ENCODE data around the gene MAP7D3. TPM values are rescaled to one million over a fixed set of nuclear protein-coding genes. Genes with fewer than 3 reads are reported as not detected.
"Not testable (repeated sequence)": the region's sequence is repeated elsewhere in the genome, so short reads cannot be mapped to it uniquely, and the experiment has no call there.

The MAP7D3 gene
- total RNA-seq, 1 experiment from 2014 or later: 34.7 TPM

- no peak for DNase-seq (ENCODE audit: low read depth)
Observed at GRCh38 chrX:136183917-136184316, 67.3 kb downstream of the MAP7D3 start.

- no peak for DNase-seq (ENCODE audit: low read depth)
Observed at GRCh38 chrX:136183172-136183571, 68.0 kb downstream of the MAP7D3 start.

DNA sequence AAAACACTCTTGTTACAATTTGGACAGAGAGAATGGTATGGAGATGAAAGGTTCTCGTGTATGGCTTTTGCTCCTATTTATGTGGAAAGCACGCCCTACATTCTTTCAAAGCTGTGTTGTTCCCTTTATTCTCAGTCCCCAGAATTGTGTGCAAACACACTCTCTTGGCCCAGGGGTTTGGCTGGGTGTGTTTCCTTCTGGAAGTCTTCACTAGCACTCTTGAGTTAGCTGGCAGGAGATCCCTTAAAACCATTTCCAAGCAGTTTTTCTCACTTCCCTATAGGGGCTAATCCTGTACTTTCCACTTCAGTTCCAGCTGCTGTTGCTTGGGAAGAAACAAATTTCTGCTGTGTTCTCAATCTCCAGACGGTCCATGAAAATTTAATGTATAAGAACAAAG lies 68.8 kb downstream of the MAP7D3 start:
- DNase-seq (ENCODE audit: low read depth): no peak

DNA sequence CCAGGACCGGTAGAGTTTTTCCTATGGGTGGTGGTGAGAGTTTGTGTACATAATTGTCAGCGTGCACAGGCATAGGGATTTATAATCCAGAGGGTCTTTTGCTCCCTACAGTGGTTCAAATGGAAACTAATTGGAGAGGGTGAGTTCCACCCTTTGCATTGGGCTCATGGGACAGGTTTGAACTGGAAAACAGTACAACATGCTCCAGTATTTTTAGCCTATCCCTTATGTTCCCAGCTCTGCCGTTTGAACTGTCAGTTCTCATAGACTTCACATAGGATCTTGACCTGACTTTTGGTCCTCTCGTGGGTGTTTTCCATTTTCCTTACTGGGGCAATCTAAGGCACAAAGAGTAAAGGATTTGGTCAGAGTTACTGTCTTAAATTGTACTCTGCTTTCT lies 72.1 kb downstream of the MAP7D3 start:
- DNase-seq (ENCODE audit: low read depth): no peak

DNA sequence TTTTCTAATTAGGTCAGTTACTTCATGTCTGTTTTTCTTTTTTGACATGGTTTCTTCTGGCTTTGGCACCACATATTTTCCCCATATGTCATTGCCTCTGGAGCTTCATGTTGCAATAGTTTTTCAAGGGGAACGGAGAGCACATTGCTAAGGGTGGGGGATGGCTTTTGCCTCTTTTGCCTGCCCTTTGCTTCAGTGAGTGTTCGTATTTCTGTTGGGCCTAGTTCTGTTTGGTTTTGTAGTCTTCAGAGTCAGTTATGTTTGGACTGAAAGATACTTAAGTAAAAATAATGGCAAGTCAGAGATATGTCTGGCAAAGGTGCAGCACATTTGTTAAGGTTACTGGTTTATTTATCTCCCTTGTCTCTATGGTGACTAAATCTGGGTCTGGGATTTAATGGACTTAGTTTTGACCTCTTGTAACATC lies 74.8 kb downstream of the MAP7D3 start:
- DNase-seq (ENCODE audit: low read depth): peak; percentile 73

DNA sequence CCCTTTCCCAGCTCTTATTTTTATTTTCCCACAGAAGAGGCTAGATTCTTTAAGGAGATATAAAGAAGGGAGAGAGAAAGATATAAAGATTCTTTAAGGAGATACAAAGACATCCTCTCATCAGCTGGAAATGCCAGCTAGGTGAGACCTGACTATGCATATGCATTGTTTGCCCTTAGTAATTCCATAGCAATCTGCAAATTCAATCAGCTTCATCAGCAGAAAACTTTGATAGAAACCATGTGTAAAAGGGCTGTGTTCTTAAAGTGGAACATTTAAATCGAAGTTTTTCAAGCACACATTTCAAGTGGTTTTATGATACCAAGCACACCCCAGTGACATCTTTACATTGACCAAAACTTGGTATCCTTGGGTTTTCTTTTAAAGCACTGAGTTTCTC lies 79.8 kb downstream of the MAP7D3 start:
- no peak for DNase-seq (ENCODE audit: low read depth)

DNA sequence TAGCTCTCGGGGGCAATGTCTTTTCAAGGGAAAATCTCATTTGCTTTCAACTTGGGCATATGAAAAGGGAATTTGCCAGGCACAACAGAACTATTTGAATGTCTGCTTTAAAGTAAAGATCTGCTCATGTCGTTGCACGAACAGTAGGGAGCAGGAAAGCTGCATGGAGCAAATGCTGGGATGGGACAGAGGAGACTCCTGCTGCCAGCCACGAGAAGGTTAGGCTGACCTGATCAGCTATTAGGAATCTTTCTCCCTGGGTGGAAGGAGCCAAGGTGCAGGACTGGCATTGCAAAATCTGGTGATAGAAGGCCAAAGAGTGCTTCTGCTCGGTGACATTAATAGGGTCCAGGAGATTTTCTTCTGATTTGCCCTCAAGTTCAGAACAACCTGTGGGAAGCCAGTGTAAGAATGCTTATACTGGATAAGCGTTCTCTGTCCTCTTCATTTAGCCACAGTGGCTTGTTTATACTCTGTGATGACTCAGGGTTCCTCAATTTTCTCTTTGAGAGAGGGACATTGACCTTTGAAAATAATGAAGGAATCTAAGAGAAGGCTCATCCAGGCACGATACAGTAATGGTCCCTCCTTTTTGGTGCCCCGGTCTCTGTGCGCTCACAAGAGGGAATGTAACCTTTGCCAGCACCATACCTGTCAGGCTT lies 80.9 kb downstream of the MAP7D3 start:
- no peak for DNase-seq (ENCODE audit: low read depth)

DNA sequence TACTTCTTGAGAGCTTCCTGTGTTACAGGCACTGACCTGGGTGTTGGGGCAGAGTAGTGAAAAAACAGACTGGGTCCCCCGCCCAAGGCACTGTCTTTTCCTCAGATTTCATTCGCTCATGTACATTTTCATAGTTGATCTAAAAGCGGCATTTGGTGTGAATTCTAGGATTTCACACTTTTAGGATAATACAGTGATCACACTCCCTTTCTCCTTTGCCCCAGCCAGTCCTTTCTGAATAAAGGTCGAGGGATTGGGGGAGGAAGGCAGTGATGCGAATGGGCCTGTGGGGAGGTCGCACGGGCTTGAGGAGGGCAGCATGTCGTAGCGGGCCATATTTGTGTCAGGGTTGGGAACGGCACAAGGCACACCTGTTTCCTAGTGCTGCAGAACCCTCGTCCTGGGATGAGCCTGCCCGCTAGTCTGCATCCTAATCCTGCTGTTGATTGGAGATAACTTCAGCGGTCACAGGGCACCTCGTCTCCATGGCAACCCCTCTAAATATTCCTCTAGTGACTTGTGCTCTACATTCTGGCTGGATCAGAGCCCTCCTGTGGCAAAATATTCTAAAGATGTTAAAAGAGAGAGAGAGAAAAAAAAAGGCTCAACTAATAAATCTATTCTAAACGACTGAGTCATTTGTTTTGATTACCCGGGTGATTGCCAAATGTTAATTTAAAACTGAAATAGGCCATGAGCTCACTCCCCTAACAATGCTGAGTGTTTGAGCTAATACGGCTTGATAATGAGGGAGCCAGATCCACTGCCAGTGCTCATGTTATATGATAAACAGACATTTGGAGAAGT lies 82.1 kb downstream of the MAP7D3 start:
- DNase-seq (ENCODE audit: low read depth): peak; percentile 49

DNA sequence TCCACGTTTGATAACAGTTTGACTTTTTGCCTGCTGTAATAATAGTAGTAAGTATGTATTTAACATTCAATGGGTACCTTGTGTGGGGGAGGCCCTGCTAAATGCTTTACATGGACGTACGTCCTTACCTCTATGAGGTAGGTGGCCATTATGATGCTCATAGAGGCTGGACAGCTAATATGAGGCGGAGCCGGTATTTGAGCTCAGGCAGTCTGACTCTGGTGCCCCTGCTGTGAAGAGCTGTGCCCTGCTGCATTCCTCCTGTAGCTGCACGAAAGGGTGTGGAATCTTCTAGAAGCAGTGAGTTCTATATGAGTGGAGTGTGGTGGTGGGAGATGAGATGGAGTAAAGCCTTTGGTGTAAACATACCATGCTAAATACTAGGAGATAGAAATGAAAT lies 83.2 kb downstream of the MAP7D3 start:
- DNase-seq (ENCODE audit: low read depth): not testable (repeated sequence)

DNA sequence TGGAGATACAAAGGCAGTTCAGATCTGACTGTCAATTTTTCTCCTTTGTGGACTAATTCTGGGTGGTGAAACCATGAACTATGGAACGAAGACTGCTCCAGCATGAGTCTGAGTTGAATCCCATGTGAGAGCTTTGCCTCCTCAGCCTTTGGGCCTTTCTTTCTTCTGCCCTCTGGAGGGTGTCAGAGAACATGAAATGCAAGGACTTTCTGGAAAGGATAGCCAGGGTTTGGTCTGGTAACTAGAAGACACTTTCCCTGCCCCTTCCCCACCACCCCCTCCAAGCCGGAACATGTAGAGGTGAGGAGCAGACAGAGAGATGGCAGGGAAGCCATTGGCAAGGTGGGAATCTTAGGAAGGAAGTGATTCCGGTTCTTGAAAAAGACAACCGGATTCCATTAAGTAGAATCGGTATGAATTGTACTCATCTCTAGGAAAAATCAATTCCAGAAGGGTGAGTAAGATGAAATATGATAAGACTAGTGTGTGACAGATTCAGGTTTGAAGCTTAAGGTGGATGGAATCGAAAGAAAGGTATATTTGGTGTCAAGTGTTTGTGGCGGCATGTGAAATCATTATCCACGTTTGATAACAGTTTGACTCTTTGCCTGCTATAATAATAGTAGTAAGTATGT lies 84.9 kb downstream of the MAP7D3 start:
- no peak for DNase-seq (ENCODE audit: low read depth)

- DNase-seq (ENCODE audit: low read depth): no peak
Observed at GRCh38 chrX:136165406-136165805, 85.8 kb downstream of the MAP7D3 start.

GRCh38 chrX:136163689-136164088 lies 87.5 kb downstream of the MAP7D3 start:
- no peak for DNase-seq (ENCODE audit: low read depth)

Other genes starting within 250 kb of the MAP7D3 start
- 87.9 and 97.2 TPM in 2 replicates for gene FHL1, start 103.9 kb downstream of the MAP7D3 start, total RNA-seq (2014; rRNA removed; shearing (Covaris generic))
- gene ADGRG4, start 49.6 kb upstream of the MAP7D3 start, total RNA-seq (2014; rRNA removed; shearing (Covaris generic)): 0.02 TPM in 1 of 2 replicates, not detected in the other
- gene BRS3, start 236.5 kb upstream of the MAP7D3 start, total RNA-seq (2014; rRNA removed; shearing (Covaris generic)): not detected in 2 replicates
- 48.6 and 61.1 TPM in 2 replicates for gene HTATSF1, start 246.2 kb upstream of the MAP7D3 start, total RNA-seq (2014; rRNA removed; shearing (Covaris generic))